Measurements from ENCODE around the gene BAHCC1.

BAHCC1 gene

DNA sequence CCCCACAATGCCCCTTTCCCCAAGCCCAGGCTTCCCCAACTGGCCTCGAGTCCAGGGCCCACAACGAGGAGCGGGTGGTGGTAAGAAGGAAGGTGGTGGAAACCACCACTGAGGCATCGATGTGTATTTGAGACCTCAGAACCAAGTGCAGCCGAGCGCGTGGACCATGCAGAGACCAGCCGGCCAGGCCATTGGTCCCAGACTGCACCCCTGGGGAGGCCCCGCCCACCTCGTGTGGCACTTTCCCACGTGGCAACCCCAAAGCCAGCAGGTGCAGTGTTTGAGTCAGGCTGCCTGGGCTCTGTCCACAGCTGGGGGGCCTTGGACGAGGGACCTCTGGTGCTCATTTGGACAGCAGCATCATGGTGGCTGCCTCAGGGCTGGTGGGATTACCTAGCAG, 28.1 kb upstream of the BAHCC1 start:
- no peak for DNase-seq (ENCODE audit: low read depth in 2 of 2)

DNA sequence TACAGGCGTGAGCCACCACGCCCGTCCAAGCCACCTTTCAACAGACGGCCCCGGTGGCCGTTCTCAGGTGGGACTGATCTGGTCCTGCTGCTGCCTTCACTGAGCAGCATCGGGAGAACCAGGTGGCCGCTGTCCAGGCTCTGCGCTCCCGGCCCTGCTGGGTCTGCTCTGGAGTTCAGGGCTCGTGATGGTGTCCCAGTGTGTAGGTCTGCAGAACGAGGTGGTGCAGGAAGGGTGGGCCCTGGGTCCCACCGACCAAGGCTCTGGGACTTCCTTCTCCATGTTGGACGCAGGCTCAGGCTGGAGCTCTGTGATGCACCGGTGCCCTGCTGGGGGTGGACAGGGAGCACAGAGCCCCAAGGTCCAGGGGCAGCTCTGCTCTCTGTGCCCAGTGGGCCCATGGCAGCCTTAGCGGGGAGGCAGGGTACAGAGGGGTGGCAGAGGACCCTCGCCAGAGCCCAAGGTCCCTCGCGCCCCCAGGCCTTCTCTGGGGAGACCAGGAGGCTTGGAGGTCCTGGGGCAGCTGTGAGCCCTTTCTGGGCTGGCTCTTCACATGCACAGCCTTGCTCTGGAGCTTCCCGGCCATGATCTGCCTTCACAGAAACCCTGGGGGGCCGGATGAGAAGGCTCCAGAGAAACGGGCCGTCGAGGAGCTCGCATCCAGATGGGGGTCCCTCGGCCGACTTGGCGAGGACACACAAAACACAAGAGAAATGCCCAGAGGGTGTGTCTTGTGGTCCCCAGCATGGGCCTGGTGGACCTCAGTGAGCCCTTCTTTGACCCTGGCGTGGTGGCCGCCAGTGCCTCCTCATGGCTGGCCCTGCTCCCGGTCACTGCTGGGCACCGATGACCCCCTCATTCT, 26.9 kb upstream of the BAHCC1 start:
- DNase-seq (ENCODE audit: low read depth in 2 of 2) = no peak

DNA sequence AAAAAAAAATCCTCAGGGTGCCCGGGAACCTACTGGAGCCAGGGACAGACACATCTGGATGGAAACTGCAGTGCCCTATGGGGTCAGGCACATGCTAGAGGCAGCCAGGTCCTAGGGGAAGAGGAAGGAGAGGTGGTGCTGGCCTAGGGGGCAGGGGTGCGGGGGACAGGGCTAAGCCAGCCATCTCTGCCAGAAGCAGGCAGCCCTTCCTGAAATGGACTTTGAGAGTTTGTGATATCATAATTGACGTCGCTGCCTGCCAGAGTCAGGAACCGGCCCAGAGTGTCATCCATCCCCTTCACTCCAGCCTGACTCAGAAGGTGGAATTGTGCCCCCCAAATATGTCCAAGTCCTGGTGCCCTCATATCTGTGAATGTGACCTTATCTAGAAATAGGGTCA, 25.0 kb upstream of the BAHCC1 start:
- no peak for DNase-seq (ENCODE audit: low read depth in 2 of 2)

DNA sequence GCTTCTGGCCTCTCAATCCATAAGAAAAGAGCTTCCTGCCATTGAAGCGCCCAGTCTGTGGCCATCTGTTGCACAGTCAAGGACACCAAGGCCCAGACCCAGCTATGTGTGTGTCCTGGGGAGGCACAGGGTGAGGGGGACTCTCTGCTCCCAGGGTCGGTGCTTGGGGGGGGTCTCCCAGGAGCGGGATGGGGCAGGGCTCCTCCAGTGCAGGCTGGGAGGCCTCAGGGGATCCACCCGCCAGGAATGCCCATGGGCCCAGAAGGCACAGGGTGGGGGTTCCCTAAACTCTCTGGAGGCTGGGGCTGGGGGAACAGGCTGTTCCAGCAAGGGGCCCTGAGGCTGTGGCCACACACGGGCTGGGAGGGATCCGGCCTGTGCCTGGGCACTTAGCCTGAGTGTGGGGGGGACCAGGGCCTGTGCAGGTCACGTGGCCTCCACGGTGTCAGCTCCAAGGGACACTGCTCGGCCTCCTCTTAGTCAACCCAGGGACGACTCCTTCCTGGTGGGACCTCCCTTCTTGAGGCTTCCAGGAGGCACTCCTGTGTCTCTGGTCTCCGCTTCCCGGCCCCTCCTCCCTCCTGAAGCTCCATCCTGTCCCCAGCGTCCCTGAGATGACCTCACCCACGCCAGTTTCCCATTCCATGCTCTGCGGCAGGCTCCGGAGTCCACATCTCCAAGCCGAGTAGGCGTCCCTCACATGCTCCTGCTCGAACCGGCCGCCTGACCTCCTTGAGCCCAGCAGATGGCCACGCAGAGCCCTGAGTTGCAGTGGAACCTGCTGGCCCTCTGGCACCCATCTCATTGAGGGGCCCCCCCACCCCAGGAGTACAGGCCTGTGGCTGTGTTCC, 23.1 kb upstream of the BAHCC1 start:
- no peak for DNase-seq (ENCODE audit: low read depth in 2 of 2)

DNA sequence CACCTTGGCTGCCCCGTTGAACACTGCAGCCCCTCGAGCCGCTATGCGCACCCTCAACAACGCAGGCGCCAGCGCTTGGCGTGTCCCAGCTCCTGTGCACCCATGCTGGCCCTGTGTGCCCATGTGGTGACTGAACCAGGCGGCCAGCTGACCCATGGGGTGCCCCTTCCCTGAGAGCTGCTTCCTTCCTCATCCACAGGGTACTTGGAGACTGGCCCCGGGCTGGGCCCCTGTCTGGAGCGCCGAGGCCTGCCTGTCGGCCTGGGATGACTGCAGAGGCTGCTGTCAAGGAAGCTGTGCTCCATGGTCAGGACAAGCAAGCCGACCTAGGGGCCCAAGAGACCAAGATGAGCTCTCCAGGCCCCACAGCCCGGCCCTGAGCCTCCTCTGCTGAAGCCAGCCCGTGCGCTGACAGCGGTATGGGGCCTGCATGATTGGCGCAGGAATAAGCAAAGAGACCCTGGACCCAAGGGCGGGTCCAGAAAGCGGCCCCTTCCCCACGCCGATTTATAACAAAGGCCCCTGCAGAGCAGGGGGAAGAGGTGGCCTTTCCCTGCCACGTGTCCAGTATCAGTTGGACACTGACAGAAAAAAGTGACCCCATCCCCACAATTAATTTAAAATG, 21.6 kb upstream of the BAHCC1 start:
- no peak for DNase-seq (ENCODE audit: low read depth in 2 of 2)

DNA sequence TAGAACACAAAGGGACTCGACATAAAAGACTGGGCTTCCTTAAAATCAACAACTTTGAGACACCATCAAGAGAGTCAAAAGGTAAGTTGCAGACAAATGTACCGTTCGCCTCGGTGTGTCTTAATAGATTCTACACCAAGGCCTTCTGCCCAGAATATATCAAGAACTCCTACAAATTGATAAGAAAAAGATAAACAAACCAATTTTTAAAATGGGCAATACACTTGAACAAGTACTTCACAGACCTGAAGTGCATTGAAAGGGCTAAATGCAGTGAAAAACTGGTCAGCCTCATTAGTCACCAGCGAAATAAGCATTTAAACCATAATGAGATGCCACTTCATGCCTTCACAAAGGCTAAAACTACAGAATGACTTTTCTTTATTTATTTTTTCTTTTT, 20.4 kb upstream of the BAHCC1 start:
- DNase-seq (ENCODE audit: low read depth in 2 of 2) = no peak

DNA sequence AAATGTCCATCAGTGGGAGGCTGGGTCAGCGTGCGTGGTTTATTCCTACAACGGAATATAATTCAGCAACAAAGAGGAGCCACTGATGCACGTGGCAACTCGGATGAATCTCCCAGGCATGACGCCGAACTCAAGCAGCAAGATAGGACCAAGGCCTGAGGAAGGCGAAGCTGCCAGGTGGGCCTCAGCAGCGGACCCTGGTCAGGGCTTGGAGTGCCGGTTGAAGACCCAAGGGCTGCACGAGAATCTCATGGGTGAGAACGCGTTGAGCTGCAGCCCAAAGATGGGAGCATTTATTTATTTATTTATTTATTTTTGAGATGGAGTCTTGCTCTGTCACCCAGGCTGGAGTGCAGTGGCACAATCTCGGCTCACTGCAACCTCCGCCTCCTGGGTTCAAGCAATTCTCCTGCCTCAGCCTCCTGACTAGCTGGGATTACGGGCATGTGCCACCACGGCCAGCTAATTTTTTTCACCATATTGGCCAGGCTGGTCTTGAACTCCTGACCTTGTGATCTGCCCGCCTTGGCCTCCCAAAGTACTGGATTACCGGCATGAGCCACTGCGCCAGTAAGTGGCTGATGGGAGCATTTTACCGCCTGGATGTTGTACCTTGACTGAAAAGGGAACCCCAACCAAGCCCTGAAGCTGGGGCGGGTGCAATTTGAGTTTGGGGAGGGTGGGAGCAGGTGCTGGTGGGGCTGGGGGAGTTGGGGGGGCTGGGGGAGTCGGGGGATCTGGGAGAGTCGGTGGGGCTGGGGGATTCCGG, 18.1 kb upstream of the BAHCC1 start:
- DNase-seq (ENCODE audit: low read depth in 2 of 2) = no peak

DNA sequence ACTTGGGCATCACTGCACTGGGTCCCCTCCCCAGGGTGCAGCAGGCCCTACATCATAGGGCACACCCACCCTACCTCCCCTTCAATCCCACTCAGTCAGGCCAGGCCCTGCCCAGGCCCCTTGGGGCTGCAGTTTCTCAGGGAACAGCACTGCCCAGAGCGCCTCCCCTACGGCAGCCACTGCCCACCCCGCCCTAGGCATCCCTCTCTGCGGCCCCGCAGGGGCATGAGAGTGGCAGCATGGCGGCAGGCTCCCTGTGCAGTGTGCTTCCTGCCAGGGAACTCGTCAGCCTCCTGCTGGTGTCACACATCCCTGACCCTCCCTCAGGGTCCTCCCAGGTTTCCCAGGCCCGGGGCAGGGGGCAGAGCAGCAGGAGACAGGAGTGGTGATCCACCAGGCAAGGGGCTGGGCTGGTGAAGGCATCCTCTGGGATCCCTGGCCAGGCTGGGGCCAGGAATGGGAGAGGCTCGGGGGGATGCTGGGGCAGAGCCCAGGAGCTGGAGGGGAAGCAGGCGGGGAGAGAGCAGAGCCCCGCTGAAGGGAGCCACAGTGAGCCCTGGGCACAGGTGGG, 16.2 kb upstream of the BAHCC1 start:
- no peak for DNase-seq (ENCODE audit: low read depth in 2 of 2)

DNA sequence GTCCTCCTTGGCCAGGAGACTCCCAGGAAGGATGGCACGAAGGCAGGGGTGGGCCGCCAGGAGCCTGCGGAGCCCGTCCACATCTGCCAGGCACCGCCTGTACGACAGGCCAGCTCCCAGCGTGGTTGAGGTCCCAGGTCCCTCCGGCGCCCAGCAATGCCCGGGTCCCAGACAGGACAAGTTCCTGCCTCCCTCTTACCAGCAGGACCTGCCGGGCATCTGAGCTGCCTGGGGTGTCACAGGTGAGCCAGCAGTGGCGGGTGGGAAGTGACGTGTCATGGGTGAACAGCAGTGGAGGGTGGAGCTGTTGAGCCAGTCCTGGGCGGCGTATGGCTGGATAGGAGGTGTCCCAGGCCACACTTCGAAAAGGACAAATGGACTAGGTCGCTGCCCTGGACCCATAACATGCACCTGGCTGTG, 15.7 kb upstream of the BAHCC1 start:
- no peak for DNase-seq (ENCODE audit: low read depth in 2 of 2)

DNA sequence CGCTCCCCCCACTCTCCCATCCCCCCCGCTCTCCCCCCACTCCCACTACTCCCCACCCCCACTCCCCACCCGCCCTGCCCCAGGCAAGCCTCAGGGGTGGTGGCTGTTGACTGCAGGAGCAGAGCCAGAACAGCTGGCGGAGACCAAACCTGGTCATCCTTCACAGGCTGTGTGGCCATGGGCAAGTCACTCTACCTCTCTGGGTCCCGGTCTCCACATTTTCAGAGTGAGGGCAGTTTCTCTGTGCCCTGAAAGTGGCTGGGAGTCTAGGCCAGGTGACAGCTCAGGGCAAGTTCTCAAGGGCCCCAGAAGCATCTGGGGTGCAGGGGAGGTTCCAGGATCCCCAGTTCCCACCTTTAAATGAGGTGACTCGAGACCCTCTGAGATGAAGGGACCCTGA, 15.1 kb upstream of the BAHCC1 start:
- DNase-seq (ENCODE audit: low read depth in 2 of 2) = no peak

DNA sequence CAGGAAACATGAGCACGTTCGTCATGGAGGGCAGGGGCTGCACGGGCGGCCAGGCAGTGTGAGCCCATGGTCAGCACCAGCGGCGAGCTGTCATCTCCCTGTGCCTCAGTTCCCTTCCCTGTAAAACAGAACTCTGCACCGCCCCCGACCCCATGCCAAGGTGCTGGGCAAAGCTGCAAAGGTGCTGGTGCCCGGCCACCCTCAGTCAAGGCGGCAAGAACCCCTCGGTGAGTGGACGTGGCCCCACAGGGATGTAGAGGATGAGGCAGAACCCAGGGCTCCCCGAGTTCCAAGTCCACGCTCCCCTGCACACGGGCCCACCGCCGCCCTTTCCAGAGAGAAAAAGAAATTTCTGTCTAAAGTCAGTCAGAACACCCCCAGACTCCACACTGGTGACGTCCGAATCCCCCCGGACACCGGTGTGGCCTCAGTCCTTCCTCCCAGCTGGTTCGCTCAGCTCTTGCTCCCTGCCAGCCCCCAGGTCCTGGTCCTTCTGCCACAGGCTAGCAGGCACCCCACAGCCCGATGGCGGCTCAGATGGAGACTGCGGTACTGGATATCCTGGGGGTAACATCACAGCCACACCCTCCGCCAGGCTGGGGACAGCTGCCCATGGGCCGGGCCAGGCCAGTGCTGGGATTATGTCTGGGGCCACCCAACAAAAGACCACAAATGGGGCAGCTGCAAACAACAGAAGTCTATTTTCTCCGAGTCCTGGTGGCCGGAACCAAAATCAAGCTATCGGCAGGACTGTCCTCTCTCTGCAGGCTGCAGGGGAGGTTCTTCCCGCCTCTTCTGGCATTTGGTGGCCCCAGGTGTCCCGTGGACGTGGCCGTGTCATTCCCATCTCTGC, 14.4 kb upstream of the BAHCC1 start:
- DNase-seq (ENCODE audit: low read depth in 2 of 2) = no peak

DNA sequence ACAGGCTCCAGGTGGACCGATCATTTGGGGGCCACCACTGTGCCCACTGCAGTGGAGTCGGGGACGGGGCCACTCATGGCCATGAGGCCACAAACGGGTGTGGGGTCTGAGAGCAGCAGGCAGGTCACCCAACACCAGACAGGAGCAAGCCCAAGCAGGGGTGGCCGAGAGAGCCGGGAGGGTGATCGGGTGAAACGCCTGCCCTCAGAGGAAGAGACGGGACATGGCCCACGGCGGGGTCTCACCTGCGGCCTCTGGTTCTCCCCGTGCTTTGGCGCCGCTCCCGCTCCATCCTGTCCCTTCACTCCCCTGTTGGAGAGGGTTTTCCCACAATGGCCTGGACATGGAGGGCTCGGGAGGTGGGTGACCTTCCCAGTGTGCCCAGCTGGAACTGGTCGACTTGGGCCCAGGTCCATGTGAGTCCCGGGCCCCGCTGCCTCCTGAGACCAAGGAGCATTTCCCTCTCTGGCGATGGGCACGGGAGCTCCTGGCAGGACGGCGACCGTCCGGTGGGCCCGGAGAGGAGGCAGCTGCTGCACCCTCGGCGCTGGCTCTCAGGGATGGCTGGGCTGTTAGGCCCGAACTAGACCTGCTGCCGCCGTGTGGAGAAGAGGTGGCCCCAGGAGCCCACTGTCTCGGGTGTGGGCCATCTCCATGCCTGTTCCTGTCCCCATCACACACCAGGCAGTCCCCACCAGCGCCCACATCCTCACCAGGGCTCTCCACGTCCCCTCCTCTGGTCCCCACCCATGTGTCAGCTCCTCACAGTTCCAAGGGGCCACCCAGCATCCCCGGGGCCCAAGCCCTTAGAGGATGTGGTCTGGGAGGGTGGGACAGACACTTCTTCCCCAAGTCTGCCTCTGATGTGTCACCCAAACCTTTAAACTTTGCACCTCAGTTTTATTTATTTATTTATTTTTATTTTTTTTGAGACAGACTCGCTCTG, 13.4 kb upstream of the BAHCC1 start:
- no peak for DNase-seq (ENCODE audit: low read depth in 2 of 2)

DNA sequence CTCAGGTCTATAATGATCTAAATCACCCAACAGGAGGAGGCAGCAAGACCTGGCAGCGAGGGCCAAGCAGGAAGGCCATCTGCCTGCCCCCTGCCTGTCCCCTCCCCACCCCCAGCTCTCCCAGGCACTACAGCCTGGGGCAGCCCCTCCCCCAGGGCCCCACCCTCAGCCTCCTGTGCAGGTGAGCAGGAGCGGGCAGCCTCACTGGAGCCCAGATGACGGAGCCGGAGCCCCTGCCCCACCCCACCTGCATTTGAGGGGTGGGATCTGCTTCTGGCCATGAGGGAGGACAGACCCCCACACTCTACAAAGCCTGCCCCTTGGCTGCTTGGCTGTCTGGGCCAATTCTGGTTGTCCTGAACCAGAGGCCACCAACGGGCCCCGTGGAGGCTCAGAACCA, 12.4 kb upstream of the BAHCC1 start:
- DNase-seq (ENCODE audit: low read depth in 2 of 2) = no peak

DNA sequence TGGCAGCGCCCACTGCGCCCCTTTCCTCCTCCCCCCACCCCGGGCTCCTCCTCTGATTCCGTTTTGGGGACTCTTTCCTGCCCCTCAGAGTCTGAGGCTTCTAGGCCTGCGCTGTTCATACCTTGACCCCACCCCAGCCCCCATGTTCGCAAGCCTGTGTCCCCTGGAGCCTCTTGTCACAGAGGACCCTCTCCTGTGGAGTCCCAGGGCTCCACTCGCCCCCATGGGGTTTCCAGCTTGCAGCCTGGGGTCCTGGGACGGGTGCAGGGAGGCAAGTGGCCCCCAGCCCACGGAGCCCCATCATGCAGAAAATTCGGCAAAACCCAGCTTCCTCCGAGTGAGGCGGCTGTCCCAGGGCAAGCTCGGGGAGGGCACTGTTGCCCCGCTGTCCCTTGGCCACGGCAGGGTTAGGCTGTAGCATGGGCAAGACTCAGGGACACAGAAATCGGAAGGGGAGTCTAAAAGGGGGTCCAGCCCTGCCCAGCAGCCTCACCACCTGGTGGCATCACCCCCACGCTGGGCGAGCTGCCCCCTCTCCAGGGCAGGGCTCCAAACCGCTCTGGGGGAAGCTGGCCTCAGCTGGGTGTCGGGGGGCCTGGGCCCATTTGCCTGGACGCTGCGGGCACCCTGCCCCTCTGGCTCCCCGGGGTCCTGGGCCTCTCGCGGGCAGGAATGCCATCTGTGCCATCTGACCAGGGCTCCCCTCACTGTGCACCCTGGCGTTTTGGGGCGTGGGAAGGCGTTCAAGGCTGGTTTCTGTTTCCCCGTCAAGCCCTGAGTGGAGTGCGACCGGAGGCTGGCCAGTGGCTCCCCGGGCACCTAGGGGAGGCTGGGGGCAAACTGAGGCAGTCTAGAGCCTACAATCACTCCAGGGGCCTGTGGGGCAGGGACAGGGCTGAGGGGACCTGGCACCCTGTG, 11.5 kb upstream of the BAHCC1 start:
- DNase-seq (ENCODE audit: low read depth in 2 of 2) = no peak

DNA sequence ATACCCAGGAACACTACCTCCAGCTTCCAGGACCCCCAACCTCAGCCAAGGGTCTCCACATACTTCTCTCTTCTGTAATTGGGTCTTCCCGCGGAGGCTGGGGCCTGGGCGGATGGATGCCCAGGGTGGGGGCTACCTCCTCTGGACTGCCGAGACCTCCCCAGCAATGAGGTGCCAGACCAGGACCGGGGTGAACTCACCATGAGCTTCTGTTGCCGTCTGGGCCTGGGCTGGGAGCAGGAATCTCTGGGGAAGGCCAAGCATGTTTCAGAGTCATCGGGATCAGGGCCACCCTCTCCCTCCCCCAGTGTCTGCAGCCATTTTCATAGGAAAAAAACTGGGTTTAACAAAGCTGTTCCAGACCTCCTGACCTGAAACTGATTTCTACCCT, 10.3 kb upstream of the BAHCC1 start:
- no peak for DNase-seq (ENCODE audit: low read depth in 2 of 2)

DNA sequence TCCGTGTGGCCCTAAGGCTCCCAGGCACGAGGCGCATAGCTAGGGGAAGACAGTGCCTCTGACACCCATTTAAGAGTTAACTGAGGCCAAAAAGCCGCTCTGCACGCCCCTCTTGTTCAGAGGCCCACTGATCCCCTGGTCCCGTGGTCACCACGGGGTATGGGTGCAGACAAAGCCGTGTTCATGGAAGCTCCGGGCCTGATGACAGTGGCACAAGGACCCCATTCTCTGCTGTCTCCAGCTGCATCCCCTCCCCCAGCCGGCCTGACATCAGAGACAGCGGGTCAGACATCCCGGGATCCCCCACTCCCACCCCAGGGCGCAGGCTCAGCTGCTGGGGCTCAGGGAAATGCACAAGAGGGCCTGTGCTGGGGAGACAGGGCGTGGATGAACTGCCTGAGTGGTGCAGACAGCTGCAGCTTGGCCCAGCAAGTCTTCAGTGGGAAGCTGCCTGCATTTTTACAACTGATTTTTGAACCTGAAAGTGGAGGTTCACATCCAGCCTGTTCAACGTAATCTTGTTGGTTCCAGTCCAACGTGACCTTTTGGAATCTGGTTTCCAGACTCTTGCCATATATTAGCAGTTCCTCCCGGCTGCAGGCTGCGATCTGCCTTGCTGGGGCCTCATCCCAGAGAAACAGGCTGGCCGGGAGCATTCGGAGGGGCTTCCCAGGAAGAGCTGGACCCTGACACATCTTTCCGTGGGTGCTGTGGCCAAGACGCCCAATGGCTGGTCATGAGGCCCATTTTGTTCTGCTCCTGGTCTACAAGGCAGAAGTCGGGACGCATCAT, 9.7 kb upstream of the BAHCC1 start:
- no peak for DNase-seq (ENCODE audit: low read depth in 2 of 2)

DNA sequence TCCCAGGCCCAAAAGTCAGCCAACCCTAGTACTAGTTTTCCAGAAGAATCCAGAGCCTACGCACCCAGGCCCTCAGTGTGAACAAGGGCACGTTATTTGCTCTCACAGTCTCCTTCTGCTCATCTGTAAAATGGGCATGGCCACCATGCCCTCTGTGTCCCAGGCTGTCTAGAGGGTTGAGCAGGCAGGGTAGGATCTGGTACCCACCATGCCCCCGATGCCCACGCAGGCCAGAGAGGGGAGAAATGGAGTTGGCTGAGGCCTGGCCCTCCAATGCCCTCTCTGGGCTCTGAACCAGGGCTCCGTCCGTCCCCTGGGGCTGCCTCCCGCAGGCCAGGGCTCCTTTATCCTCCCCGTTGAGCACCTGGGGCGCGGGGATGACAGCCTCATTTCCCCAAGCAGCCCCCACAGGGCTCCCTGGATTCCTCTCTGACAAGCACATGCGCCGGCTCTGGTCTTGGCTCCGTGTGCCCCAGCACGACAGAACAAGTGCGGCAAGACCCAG, 9.1 kb upstream of the BAHCC1 start:
- DNase-seq (ENCODE audit: low read depth in 2 of 2) = no peak
